NT2/D1 (cell line): ENCODE measurements around the gene MAML3.

Experiments
- SUZ12 ChIP-seq: IDR thresholded peaks from 2 replicates; pipeline ENCODE4 v1.6.1; 2011; ENCODE audit not compliant: insufficient read length, insufficient read depth; ENCODE audit errors: extremely low read depth
- YY1 ChIP-seq: IDR thresholded peaks from 2 replicates; pipeline ENCODE4 v1.6.1; 2011; ENCODE audit not compliant: insufficient read length, insufficient read depth
- ZNF274 ChIP-seq: IDR thresholded peaks from 2 replicates; pipeline ENCODE4 v1.6.1; 2011; ENCODE audit warnings: mild to moderate bottlenecking, low read depth, low read length

- TF ChIP-seq ZNF274 (no peak), YY1 (no peak), SUZ12 (no peak)
These were observed 319.7 kb downstream of the MAML3 start for GRCh38 chr4:139834226-139834662.
